VCaP (cell line): ENCODE results near the gene DMRTC2.

Source experiments
- H3K27ac ChIP-seq: fragments of 450-650 bp; 2 replicates; pipeline ENCODE4 v1.5.1; 2017
- TF ChIP-seq, protein P1 (sequence below): fragments of 450-650 bp; conservative IDR thresholded peaks from 2 replicates; pipeline ENCODE4 v1.5.1; 2017; ENCODE audit warnings: mild to moderate bottlenecking, moderate library complexity

DMRTC2 gene

GRCh38 chr19:41886761-41887710, 42.2 kb downstream of the DMRTC2 start:
- TF ChIP-seq, protein P1, sequence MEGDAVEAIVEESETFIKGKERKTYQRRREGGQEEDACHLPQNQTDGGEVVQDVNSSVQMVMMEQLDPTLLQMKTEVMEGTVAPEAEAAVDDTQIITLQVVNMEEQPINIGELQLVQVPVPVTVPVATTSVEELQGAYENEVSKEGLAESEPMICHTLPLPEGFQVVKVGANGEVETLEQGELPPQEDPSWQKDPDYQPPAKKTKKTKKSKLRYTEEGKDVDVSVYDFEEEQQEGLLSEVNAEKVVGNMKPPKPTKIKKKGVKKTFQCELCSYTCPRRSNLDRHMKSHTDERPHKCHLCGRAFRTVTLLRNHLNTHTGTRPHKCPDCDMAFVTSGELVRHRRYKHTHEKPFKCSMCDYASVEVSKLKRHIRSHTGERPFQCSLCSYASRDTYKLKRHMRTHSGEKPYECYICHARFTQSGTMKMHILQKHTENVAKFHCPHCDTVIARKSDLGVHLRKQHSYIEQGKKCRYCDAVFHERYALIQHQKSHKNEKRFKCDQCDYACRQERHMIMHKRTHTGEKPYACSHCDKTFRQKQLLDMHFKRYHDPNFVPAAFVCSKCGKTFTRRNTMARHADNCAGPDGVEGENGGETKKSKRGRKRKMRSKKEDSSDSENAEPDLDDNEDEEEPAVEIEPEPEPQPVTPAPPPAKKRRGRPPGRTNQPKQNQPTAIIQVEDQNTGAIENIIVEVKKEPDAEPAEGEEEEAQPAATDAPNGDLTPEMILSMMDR, result no peak
- H3K27ac ChIP-seq, result no peak overlapping the region

GRCh38 chr19:41887711-41888382, 43.0 kb downstream of the DMRTC2 start:
- H3K27ac ChIP-seq, result no peak overlapping the region
- TF ChIP-seq, protein P1, result no peak

GRCh38 chr19:41888926-41889325, 44.1 kb downstream of the DMRTC2 start:
- TF ChIP-seq, protein P1, result no peak
- no peak overlapping the region for H3K27ac ChIP-seq

GRCh38 chr19:41889896-41890295, 45.1 kb downstream of the DMRTC2 start:
- TF ChIP-seq, protein P1, result no peak
- no peak overlapping the region for H3K27ac ChIP-seq

DNA sequence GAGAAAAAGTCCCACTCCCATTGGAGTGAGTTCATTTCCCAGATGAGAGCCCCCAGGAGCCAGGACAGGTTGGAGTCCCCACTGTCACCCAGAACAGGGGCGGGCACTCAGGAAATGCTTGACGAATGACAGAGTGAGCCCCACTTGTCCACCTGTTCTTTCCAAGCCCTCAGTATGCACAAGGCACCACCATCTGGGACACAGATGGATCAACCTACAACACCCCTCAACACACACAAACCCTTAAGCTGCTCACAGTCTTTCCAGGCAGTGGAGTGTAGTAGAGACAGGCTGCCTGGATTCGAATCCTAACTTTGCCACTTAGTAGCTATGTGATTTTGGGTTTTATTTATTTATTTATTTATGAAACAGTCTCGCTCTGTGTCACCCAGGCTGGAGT, 46.1 kb downstream of the DMRTC2 start:
- no peak overlapping the region for H3K27ac ChIP-seq
- TF ChIP-seq, protein P1, result no peak

- H3K27ac ChIP-seq, result no peak overlapping the region
- TF ChIP-seq, protein P1, result no peak
These were observed 47.5 kb downstream of the DMRTC2 start for GRCh38 chr19:41892173-41892902.

DNA sequence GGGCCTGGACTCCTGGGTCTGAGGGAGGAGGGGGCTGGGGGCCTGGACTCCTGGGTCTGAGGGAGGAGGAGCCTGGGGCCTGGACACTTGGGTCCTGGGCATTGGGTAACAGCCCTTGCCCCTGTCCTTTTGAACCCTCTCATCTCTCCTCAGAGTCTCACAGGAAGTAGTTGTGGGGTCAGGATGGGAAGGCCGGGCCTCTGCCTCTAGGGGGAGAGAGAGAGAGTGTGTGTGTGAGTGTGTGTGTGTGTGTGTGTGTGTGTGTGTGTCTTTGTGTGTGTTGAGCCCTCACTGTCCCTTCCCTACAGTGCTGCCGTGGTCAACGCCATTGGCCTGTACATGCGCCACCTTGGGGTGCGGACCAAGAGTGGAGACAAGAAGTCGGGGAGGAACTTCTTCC, 49.1 kb downstream of the DMRTC2 start:
- no peak overlapping the region for H3K27ac ChIP-seq
- TF ChIP-seq, protein P1, result no peak
